Liver (tissue), 9 donors: Measurements from ENCODE around the gene PELO. TPM values are rescaled to one million over a fixed set of nuclear protein-coding genes. Genes with fewer than 3 reads are reported as not detected.

Source experiments
- DNase-seq: peaks from one replicate; pipeline ENCODE4 v3.0.0-alpha.2; 2017; ENCODE audit warnings: low spot score
- H3K27ac ChIP-seq, 2 donors: one replicate each; pipeline ENCODE4 v1.7.0; 2013; ENCODE audit warnings: inconsistent platforms in 2 of 2, low read length in 2 of 2, control low read depth in 1 of 2, low read depth in 1 of 2, mild to moderate bottlenecking in 1 of 2
- H3K27me3 ChIP-seq, 4 donors: one replicate each; pipeline versions ENCODE4 v1.6.1 to v1.7.0; 2013; ENCODE audit warnings: low read length in 3 of 4, inconsistent platforms in 1 of 4, mild to moderate bottlenecking in 1 of 4, moderate library complexity in 1 of 4; ENCODE audit not compliant: control insufficient read depth in 4 of 4, insufficient read depth in 4 of 4
- H3K36me3 ChIP-seq, 4 donors: one replicate each; pipeline versions ENCODE4 v1.6.1 to v1.7.0; 2013; ENCODE audit warnings: low read length in 3 of 4, mild to moderate bottlenecking in 3 of 4, low read depth in 1 of 4, moderate library complexity in 1 of 4; ENCODE audit not compliant: control insufficient read depth in 4 of 4, insufficient read depth in 3 of 4
- H3K4me1 ChIP-seq, 4 donors: one replicate each; pipeline versions ENCODE4 v1.6.1 to v1.7.0; 2013; ENCODE audit warnings: low read length in 3 of 4, mild to moderate bottlenecking in 3 of 4, moderate library complexity in 1 of 4; ENCODE audit not compliant: control insufficient read depth in 4 of 4, insufficient read depth in 4 of 4
- H3K4me3 ChIP-seq, 3 donors: one replicate each; pipeline versions ENCODE4 v1.6.1 to v1.7.0; 2013; ENCODE audit warnings: low read length in 3 of 3, control low read depth in 1 of 3, low read depth in 1 of 3, mild to moderate bottlenecking in 1 of 3
- H3K9ac ChIP-seq, 2 donors: one replicate each; pipeline ENCODE4 v1.7.0; 2013; ENCODE audit warnings: low read length in 2 of 2, mild to moderate bottlenecking in 2 of 2, moderate library complexity in 2 of 2, control low read depth in 1 of 2, low read depth in 1 of 2
- H3K9me3 ChIP-seq, 4 donors: one replicate each; pipeline versions ENCODE4 v1.6.1 to v1.7.0; 2013; ENCODE audit warnings: low read length in 3 of 4; ENCODE audit not compliant: control insufficient read depth in 4 of 4
- EGR1 ChIP-seq, 2 donors: IDR thresholded peaks; 2 replicates each; pipeline ENCODE4 v1.6.1; 2016 to 2018; ENCODE audit warnings: antibody characterized with exemption in 2 of 2, low read depth in 2 of 2
- FOXA1 ChIP-seq: IDR thresholded peaks from 2 replicates; pipeline ENCODE4 v1.6.1; 2016; ENCODE audit warnings: antibody characterized with exemption
- FOXA2 ChIP-seq: IDR thresholded peaks from 2 replicates; pipeline ENCODE4 v1.6.1; 2016; ENCODE audit warnings: antibody characterized with exemption
- GABPA ChIP-seq, 2 donors: IDR thresholded peaks in 1 of 2; conservative IDR thresholded peaks in 1 of 2; 2 replicates each; pipeline ENCODE4 v1.6.1; 2016; ENCODE audit warnings: antibody characterized with exemption in 2 of 2, mild to moderate bottlenecking in 1 of 2, moderate library complexity in 1 of 2
- HNF4A ChIP-seq, 2 donors: conservative IDR thresholded peaks; 2 replicates each; pipeline ENCODE4 v1.6.1; 2016; ENCODE audit warnings: antibody characterized with exemption in 2 of 2, mild to moderate bottlenecking in 2 of 2
- HNF4G ChIP-seq: IDR thresholded peaks from 2 replicates; pipeline ENCODE4 v1.6.1; 2016; ENCODE audit warnings: antibody characterized with exemption
- JUND ChIP-seq, 2 donors: IDR thresholded peaks; 2 replicates each; pipeline ENCODE4 v1.6.1; 2016; ENCODE audit warnings: antibody characterized with exemption in 2 of 2
- MAX ChIP-seq: IDR thresholded peaks from 2 replicates; pipeline ENCODE4 v1.6.1; 2016; ENCODE audit warnings: antibody characterized with exemption
- NR2F2 ChIP-seq: IDR thresholded peaks from 2 replicates; pipeline ENCODE4 v1.6.1; 2016; ENCODE audit warnings: antibody characterized with exemption
- RAD21 ChIP-seq, 2 donors: IDR thresholded peaks; 2 replicates each; pipeline ENCODE4 v1.6.1; 2016; ENCODE audit warnings: antibody characterized with exemption in 2 of 2, mild to moderate bottlenecking in 2 of 2
- REST ChIP-seq: IDR thresholded peaks from 2 replicates; pipeline ENCODE4 v1.6.1; 2016; ENCODE audit warnings: antibody characterized with exemption, mild to moderate bottlenecking
- RXRA ChIP-seq, 2 donors: IDR thresholded peaks; 2 replicates each; pipeline ENCODE4 v1.6.1; 2017 to 2018; ENCODE audit warnings: antibody characterized with exemption in 2 of 2, mild to moderate bottlenecking in 1 of 2
- SP1 ChIP-seq: IDR thresholded peaks from 2 replicates; pipeline ENCODE4 v1.6.1; 2018; ENCODE audit warnings: antibody characterized with exemption, mild to moderate bottlenecking
- TAF1 ChIP-seq: conservative IDR thresholded peaks from 2 replicates; pipeline ENCODE4 v1.6.1; 2016; ENCODE audit warnings: antibody characterized with exemption, mild to moderate bottlenecking
- YY1 ChIP-seq: IDR thresholded peaks from 2 replicates; pipeline ENCODE4 v1.6.1; 2016; ENCODE audit warnings: antibody characterized with exemption, mild to moderate bottlenecking
- ZBTB33 ChIP-seq: IDR thresholded peaks from 2 replicates; pipeline ENCODE4 v1.6.1; 2016; ENCODE audit warnings: antibody characterized with exemption
- WGBS: extraction: QIAGEN DNeasy Blood & Tissue Kit; methylation state at CpG from one replicate; pipeline ENCODE4 v1.1.7; 2013; 5-methylcytosine and 5-hydroxymethylcytosine counted together
- polyA plus RNA-seq, 2 donors: library from polyadenylated mRNA; stranded (reverse) in 1 of 2; unstranded in 1 of 2; fragments of 200-250 nt in 1 of 2; fragments of >200 nt in 1 of 2; fragmentation: Nextera tagmentation in 1 of 2; extraction: Ambion mirVana in 1 of 2; gene quantifications; one replicate each; pipeline versions ENCODE4 v1.2.1 to v1.2.3, GENCODE V29; 2013 to 2015
- total RNA-seq, 2 donors: library from RNA; depleted of rRNA; stranded (reverse); fragments of >200 nt; gene quantifications; one replicate each; pipeline ENCODE4 v1.2.3, GENCODE V29; 2014
- TF ChIP-seq, protein P1 (sequence below): fragments of 150-350 bp; IDR thresholded peaks from 2 replicates; pipeline ENCODE4 v1.5.1; 2017; ENCODE audit warnings: improper control_type of control experiment, low read depth, low read length; ENCODE audit not compliant: missing input control
- TF ChIP-seq, protein P2 (sequence below): IDR thresholded peaks from 2 replicates; pipeline ENCODE4 v1.6.1; 2016; ENCODE audit warnings: antibody characterized with exemption
- donor health status: healthy.
- donor health status: healthy.
- donor health status: healthy.
- donor health status: healthy.
- donor health status: healthy.

The PELO gene
- total and polyA plus RNA-seq, 4 donors = 10.1 to 24.6 (median 16.5) TPM

GRCh38 chr5:52776116-52776515 is 11.6 kb upstream of the PELO start:
- Histone ChIP-seq H3K9ac (no peak overlapping the region), H3K9me3 (no peaks in the 10 kb centered on the region), H3K36me3 (no peaks in the 10 kb centered on the region), H3K4me3 (no peak overlapping the region), H3K4me1 (peaks cover 1 to 9% (median 6%) of the 10 kb centered on the region in 4 donors), H3K27me3 (no peaks in the 10 kb centered on the region), H3K27ac (no peak overlapping the region)
- WGBS = 92% methylated on average over 2 of the region's 2 CpGs
- no peak for DNase-seq
- TF ChIP-seq YY1 (no peak), NR2F2 (no peak), HNF4G (no peak), RAD21 (IDR thresholded peaks at IDR 0.05) (no peak), REST (no peak), RXRA (IDR thresholded peaks at IDR 0.05) (no peak), MAX (no peak), EGR1 (IDR thresholded peaks at IDR 0.05; ENCODE audit: low read depth in 2 of 2) (no peak), TAF1 (no peak), HNF4A (conservative IDR thresholded peaks at IDR 0.05) (no peak)
- TF ChIP-seq, protein P1, sequence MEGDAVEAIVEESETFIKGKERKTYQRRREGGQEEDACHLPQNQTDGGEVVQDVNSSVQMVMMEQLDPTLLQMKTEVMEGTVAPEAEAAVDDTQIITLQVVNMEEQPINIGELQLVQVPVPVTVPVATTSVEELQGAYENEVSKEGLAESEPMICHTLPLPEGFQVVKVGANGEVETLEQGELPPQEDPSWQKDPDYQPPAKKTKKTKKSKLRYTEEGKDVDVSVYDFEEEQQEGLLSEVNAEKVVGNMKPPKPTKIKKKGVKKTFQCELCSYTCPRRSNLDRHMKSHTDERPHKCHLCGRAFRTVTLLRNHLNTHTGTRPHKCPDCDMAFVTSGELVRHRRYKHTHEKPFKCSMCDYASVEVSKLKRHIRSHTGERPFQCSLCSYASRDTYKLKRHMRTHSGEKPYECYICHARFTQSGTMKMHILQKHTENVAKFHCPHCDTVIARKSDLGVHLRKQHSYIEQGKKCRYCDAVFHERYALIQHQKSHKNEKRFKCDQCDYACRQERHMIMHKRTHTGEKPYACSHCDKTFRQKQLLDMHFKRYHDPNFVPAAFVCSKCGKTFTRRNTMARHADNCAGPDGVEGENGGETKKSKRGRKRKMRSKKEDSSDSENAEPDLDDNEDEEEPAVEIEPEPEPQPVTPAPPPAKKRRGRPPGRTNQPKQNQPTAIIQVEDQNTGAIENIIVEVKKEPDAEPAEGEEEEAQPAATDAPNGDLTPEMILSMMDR = no peak
- TF ChIP-seq, protein P2, sequence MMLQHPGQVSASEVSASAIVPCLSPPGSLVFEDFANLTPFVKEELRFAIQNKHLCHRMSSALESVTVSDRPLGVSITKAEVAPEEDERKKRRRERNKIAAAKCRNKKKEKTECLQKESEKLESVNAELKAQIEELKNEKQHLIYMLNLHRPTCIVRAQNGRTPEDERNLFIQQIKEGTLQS = no peak

DNA sequence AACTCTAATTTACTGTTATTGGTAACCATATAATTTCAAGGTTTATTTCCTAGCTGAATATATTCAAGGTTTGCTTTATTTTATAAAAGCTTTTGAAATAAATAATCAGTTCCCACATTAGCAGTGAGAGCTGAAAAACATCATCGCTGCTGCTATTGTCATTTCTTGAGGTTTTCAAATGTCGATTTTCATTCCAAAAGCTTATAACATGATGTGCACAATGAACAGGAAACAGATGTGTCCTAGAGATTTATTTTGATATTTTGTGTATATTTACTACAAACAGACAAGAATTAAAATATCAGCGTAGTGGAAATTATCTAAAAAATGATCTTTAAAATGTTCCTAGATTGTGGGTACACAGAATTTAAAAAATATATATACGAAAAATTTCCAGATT is 10.5 kb upstream of the PELO start:
- Histone ChIP-seq H3K9ac (no peak overlapping the region), H3K27me3 (no peaks in the 10 kb centered on the region), H3K36me3 (no peaks in the 10 kb centered on the region), H3K4me3 (no peak overlapping the region), H3K9me3 (no peaks in the 10 kb centered on the region), H3K4me1 (peaks cover 1 to 9% (median 6%) of the 10 kb centered on the region in 4 donors), H3K27ac (no peak overlapping the region)
- no peak for DNase-seq
- WGBS = 84% methylated on average over 4 of the region's 4 CpGs
- TF ChIP-seq JUND (IDR thresholded peaks at IDR 0.05) (no peak), FOXA1 (no peak), ZBTB33 (no peak), FOXA2 (no peak), HNF4G (no peak), RAD21 (IDR thresholded peaks at IDR 0.05) (no peak), TAF1 (no peak), YY1 (no peak), REST (no peak), GABPA (IDR thresholded peaks at IDR 0.05 in 1 of 2, conservative IDR thresholded peaks at IDR 0.05 in 1 of 2) (no peak), MAX (no peak), SP1 (no peak), RXRA (IDR thresholded peaks at IDR 0.05) (no peak), HNF4A (conservative IDR thresholded peaks at IDR 0.05) (no peak), NR2F2 (no peak)
- TF ChIP-seq, protein P2 = no peak
